IMR-90 (cell line): ENCODE results near the gene SUGCT. TPM values are rescaled to one million over a fixed set of nuclear protein-coding genes. Genes with fewer than 3 reads are reported as not detected.

ENCODE experiments used
- ATAC-seq: fragments of 200-7000 bp; cut with Tn5 transposase; 2 replicates; pipeline ENCODE4 v1.9.1; 2020; ENCODE audit warnings: low read depth, mild to moderate bottlenecking, moderate library complexity
- BruUV-seq: library from RNA; stranded (reverse); fragments of 400-500 nt; replicated peaks from 2 replicates; lab custom pipeline; 2021; lab: Mats Ljungman, UMichigan
- CTCF ChIA-PET: fragments of 300-600 bp; formaldehyde crosslinking; extraction: SDS; loops from one replicate; lab custom pipeline; 2021; ENCODE audit warnings: antibody characterized with exemption; lab: Yijun Ruan, JAX
- POLR2A ChIA-PET: fragments of 300-600 bp; sonication (Branson Sonifier 250); formaldehyde crosslinking; loops from one replicate; lab custom pipeline; 2022; ENCODE audit warnings: antibody characterized with exemption; ENCODE audit not compliant: unreplicated experiment; lab: Charles Lee
- DNase-seq: peaks from one replicate; pipeline ENCODE4 v3.0.0; 2013
- H2AFZ ChIP-seq: replicated peaks from 2 replicates; pipeline ENCODE3; 2013; ENCODE audit warnings: low read length, mild to moderate bottlenecking; ENCODE audit not compliant: poor library complexity
- H2AK5ac ChIP-seq: 2 replicates; pipeline ENCODE4 v1.6.1; 2013; ENCODE audit warnings: low read depth, low read length, inconsistent platforms
- H2AK9ac ChIP-seq: replicated peaks from 2 replicates; pipeline ENCODE3; 2013; ENCODE audit warnings: mild to moderate bottlenecking, low read depth, low read length, moderate library complexity; ENCODE audit not compliant: poor library complexity
- H2BK120ac ChIP-seq: 2 replicates; pipeline ENCODE4 v1.6.1; 2013; ENCODE audit warnings: low read depth, low read length, inconsistent platforms
- H2BK15ac ChIP-seq: 3 replicates; pipeline ENCODE4 v1.6.1; 2013; ENCODE audit warnings: low read depth, low read length, inconsistent platforms
- H2BK20ac ChIP-seq: 2 replicates; pipeline ENCODE4 v1.6.1; 2013; ENCODE audit warnings: low read depth, mild to moderate bottlenecking, inconsistent platforms, low read length, moderate library complexity
- H2BK5ac ChIP-seq: 2 replicates; pipeline ENCODE4 v1.6.1; 2013; ENCODE audit warnings: mild to moderate bottlenecking, low read depth, low read length, inconsistent platforms; ENCODE audit not compliant: poor library complexity, severe bottlenecking
- H3K14ac ChIP-seq: replicated peaks from 2 replicates; pipeline ENCODE4 v1.6.1; 2013; ENCODE audit warnings: low read depth, low read length, inconsistent platforms
- H3K18ac ChIP-seq: 2 replicates; pipeline ENCODE4 v1.6.1; 2013; ENCODE audit warnings: low read depth, low read length, control low read depth
- H3K23ac ChIP-seq: 2 replicates; pipeline ENCODE4 v1.6.1; 2013; ENCODE audit warnings: low read depth, low read length, inconsistent platforms
- H3K27ac ChIP-seq: 2 replicates; pipeline ENCODE4 v1.5.1; 2013; ENCODE audit warnings: mild to moderate bottlenecking, control low read depth, low read length; ENCODE audit not compliant: insufficient read depth
- H3K27me3 ChIP-seq: 2 replicates; pipeline ENCODE4 v1.6.1; 2013; ENCODE audit warnings: low read length; ENCODE audit not compliant: control insufficient read depth, insufficient read depth
- H3K36me3 ChIP-seq: 2 replicates; pipeline ENCODE4 v1.6.1; 2013; ENCODE audit warnings: low read length, mixed read lengths; ENCODE audit not compliant: control insufficient read depth, insufficient read depth
- H3K4ac ChIP-seq: 2 replicates; pipeline ENCODE4 v1.6.1; 2013; ENCODE audit warnings: low read depth, low read length, inconsistent platforms
- H3K4me1 ChIP-seq: 2 replicates; pipeline ENCODE4 v1.6.1; 2013; ENCODE audit warnings: low read length, mixed read lengths; ENCODE audit not compliant: control insufficient read depth, insufficient read depth
- H3K4me2 ChIP-seq: 2 replicates; pipeline ENCODE4 v1.6.1; 2013; ENCODE audit warnings: low read depth, mild to moderate bottlenecking, control low read depth, low read length, moderate library complexity
- H3K4me3 ChIP-seq: 2 replicates; pipeline ENCODE4 v1.5.1; 2013; ENCODE audit warnings: low read depth, mild to moderate bottlenecking, control low read depth, low read length, moderate library complexity; ENCODE audit not compliant: insufficient read depth
- H3K56ac ChIP-seq: 2 replicates; pipeline ENCODE4 v1.6.1; 2013; ENCODE audit warnings: low read length, inconsistent platforms; ENCODE audit not compliant: insufficient read depth; ENCODE audit errors: extremely low read depth
- H3K79me1 ChIP-seq, 2 experiments: 2 replicates each; pipeline ENCODE4 v1.6.1; 2013; ENCODE audit warnings: low read length in 2 of 2, inconsistent platforms in 1 of 2, low read depth in 1 of 2
- H3K9ac ChIP-seq: 2 replicates; pipeline ENCODE4 v1.6.1; 2013; ENCODE audit warnings: low read depth, low read length, control low read depth
- H3K9me1 ChIP-seq: 2 replicates; pipeline ENCODE4 v1.6.1; 2013; ENCODE audit warnings: low read length, inconsistent platforms; ENCODE audit not compliant: insufficient read depth
- H3K9me3 ChIP-seq: 2 replicates; pipeline ENCODE4 v1.6.1; 2013; ENCODE audit warnings: low read length; ENCODE audit not compliant: control insufficient read depth, insufficient read depth
- H4K20me1 ChIP-seq: 2 replicates; pipeline ENCODE4 v1.6.1; 2013; ENCODE audit warnings: low read length, inconsistent platforms; ENCODE audit not compliant: insufficient read depth
- H4K5ac ChIP-seq: 2 replicates; pipeline ENCODE4 v1.6.1; 2013; ENCODE audit warnings: mild to moderate bottlenecking, low read depth, low read length, control low read depth
- H4K8ac ChIP-seq, 2 experiments: 2 replicates each; pipeline ENCODE4 v1.6.1; 2013; ENCODE audit warnings: low read depth in 2 of 2, low read length in 2 of 2, control low read depth in 1 of 2, inconsistent platforms in 1 of 2
- H4K91ac ChIP-seq: 2 replicates; pipeline ENCODE4 v1.6.1; 2013; ENCODE audit warnings: low read depth, low read length, inconsistent platforms; ENCODE audit not compliant: insufficient read depth
- CEBPB ChIP-seq: IDR thresholded peaks from 2 replicates; pipeline ENCODE4 v1.6.1; 2012; ENCODE audit warnings: low read depth, low read length, improper control_type of control experiment
- CTCF ChIP-seq: conservative IDR thresholded peaks from 2 replicates; pipeline ENCODE4 v1.5.1; 2012; ENCODE audit warnings: mild to moderate bottlenecking, low read depth, low read length, improper control_type of control experiment
- FOS ChIP-seq: fragments of 150-350 bp; IDR thresholded peaks from 2 replicates; pipeline ENCODE4 v1.6.1; 2016; ENCODE audit warnings: low read depth, low read length
- WGBS, 2 experiments: methylation state at CpG; one replicate each; pipeline versions ENCODE4 v1.1.5 to v1.1.7; 2013; ENCODE audit warnings: missing lambda C conversion rate in 2 of 2; ENCODE audit not compliant: insufficient read length in 1 of 2; ENCODE audit errors: extremely low coverage in 2 of 2; 5-methylcytosine and 5-hydroxymethylcytosine counted together
- dilution Hi-C: fragments of 300-500 bp; cut with HindIII; formaldehyde crosslinking; loops from one replicate; pipeline ENCODE4 v1.14.3; 2018; ENCODE audit warnings: low sequenced_read_pairs; ENCODE audit not compliant: unreplicated experiment
- in situ Hi-C: fragments of 300-500 bp; cut with MboI; formaldehyde crosslinking; loops from 3 replicates; pipeline ENCODE4 v1.14.3; 2019; ENCODE audit warnings: low sequenced_read_pairs, inconsistent platforms, mixed read lengths
- intact Hi-C: fragments of 100-400 bp; cut with micrococcal nuclease; formaldehyde crosslinking; loops from 2 replicates; pipeline ENCODE4 v1.10.0; 2022
- polyA plus RNA-seq, 3 experiments: library from polyadenylated mRNA; depleted of rRNA; stranded (reverse); fragments of >200 nt; gene quantifications; 2 replicates each; pipeline ENCODE4 v1.2.3, GENCODE V29; 2012; ENCODE audit warnings: low replicate concordance in 1 of 3
- total RNA-seq: library from RNA; depleted of rRNA; stranded (reverse); fragments of >200 nt; gene quantifications from 2 replicates; pipeline ENCODE4 v1.2.3, GENCODE V29; 2012

Gene SUGCT
- total and polyA plus RNA-seq, 2 of the 4 experiments (the other 2 are of a cell fraction): 5.9 to 8.3 TPM

- H2BK120ac ChIP-seq: no peak overlapping the region
- DNase-seq (peak; percentile 10), ATAC-seq (0 out of 2 replicates have a peak, but pooled peaks have one; percentile 32)
- no peak overlapping the region for H4K8ac ChIP-seq
- no peak overlapping the region for H3K23ac ChIP-seq
- H2BK15ac ChIP-seq: no peak overlapping the region
- H3K18ac ChIP-seq: no peak overlapping the region
- dilution Hi-C loops (no loop called here), in situ Hi-C loops (no loop called here), intact Hi-C loops (no loop called here)
- no peaks in the 10 kb centered on the region for H3K27me3 ChIP-seq
- no peak overlapping the region for H3K56ac ChIP-seq
- 0 out of 2 replicates have a peak, but pooled peaks cover 3% of the 10 kb centered on the region for H4K20me1 ChIP-seq
- no peak overlapping the region for H3K9ac ChIP-seq
- H3K4me1 ChIP-seq: no peaks in the 10 kb centered on the region
- TF ChIP-seq CTCF (no peak), FOS (no peak), CEBPB (peak; percentile 82)
- no TSS peak for BruUV-seq
- H3K14ac ChIP-seq: no peak overlapping the region
- H4K5ac ChIP-seq: no peak overlapping the region
- no peak overlapping the region for H2AFZ ChIP-seq
- H2BK20ac ChIP-seq: no peak overlapping the region
- H3K79me1 ChIP-seq: peaks cover 4 to 6% of the 10 kb centered on the region in 2 experiments; a peak in 2 of 4 replicates
- no peak overlapping the region for H2AK5ac ChIP-seq
- no peak overlapping the region for H2AK9ac ChIP-seq
- no peak overlapping the region for H4K91ac ChIP-seq
- no peak overlapping the region for H2BK5ac ChIP-seq
- H3K9me3 ChIP-seq: no peaks in the 10 kb centered on the region
- ChIA-PET CTCF (no interaction called here), POLR2A (no interaction called here)
- WGBS, 2 experiments: no CpG with 5 or more reads among the region's 4 CpGs
- no peak overlapping the region; the same call in 1 of the 2 replicates for H3K4me2 ChIP-seq
- no peak overlapping the region for H3K27ac ChIP-seq
- no peak overlapping the region for H3K4me3 ChIP-seq
- no peaks in the 10 kb centered on the region for H3K9me1 ChIP-seq
- H3K4ac ChIP-seq: no peak overlapping the region
- H3K36me3 ChIP-seq: no peaks in the 10 kb centered on the region; the same call in 1 of the 2 replicates
These were observed 28.8 kb upstream of the SUGCT start for GRCh38 chr7:40105879-40106473.
